H1 (cell line): Measurements from ENCODE around the gene MRPL27. TPM values are rescaled to one million over a fixed set of nuclear protein-coding genes. Genes with fewer than 3 reads are reported as not detected.

Source experiments
- CTCF ChIA-PET: fragments of 300-600 bp; sonication (Branson Sonifier 250); formaldehyde crosslinking; loops from one replicate; lab custom pipeline; 2021; ENCODE audit not compliant: partially characterized antibody; lab: Charles Lee
- POLR2A ChIA-PET: fragments of 300-600 bp; sonication (Branson Sonifier 250); formaldehyde crosslinking; loops from one replicate; lab custom pipeline; 2021; ENCODE audit warnings: inconsistent platforms; ENCODE audit not compliant: partially characterized antibody; lab: Charles Lee
- DNase-seq, 2 experiments: peaks; one replicate each; pipeline versions ENCODE4 v3.0.0 to v3.0.0-alpha.2; 2010 to 2022; ENCODE audit warnings: low spot score in 2 of 2, low read depth in 1 of 2, mixed read lengths in 1 of 2
- FAIRE-seq: peaks from 2 replicates; lab custom pipeline; 2011; peaks lifted over from hg19 to GRCh38; lab: Jason Lieb, UNC
- H2AFZ ChIP-seq: 2 replicates; pipeline ENCODE4 v1.8.1; 2012; ENCODE audit warnings: low read length, inconsistent platforms
- H2AK5ac ChIP-seq: 2 replicates; pipeline ENCODE4 v1.6.1; 2013; ENCODE audit warnings: low read depth, low read length
- H2BK120ac ChIP-seq: replicated peaks from 2 replicates; pipeline ENCODE3; 2013; ENCODE audit warnings: low read depth, low read length, inconsistent platforms
- H2BK12ac ChIP-seq: 2 replicates; pipeline ENCODE4 v1.6.1; 2013; ENCODE audit warnings: low read depth, low read length
- H2BK15ac ChIP-seq: 2 replicates; pipeline ENCODE4 v1.6.1; 2013; ENCODE audit warnings: low read length
- H2BK20ac ChIP-seq: 2 replicates; pipeline ENCODE4 v1.6.1; 2013; ENCODE audit warnings: low read length
- H2BK5ac ChIP-seq: 2 replicates; pipeline ENCODE4 v1.6.1; 2013; ENCODE audit warnings: low read depth, low read length
- H3K14ac ChIP-seq: 2 replicates; pipeline ENCODE4 v1.6.1; 2013; ENCODE audit warnings: inconsistent platforms; ENCODE audit not compliant: insufficient read length
- H3K18ac ChIP-seq: 2 replicates; pipeline ENCODE4 v1.6.1; 2013; ENCODE audit warnings: low read length; ENCODE audit errors: extremely low read depth
- H3K23ac ChIP-seq: 2 replicates; pipeline ENCODE4 v1.6.1; 2013; ENCODE audit warnings: inconsistent platforms; ENCODE audit not compliant: insufficient read length
- H3K23me2 ChIP-seq: 2 replicates; pipeline ENCODE4 v1.6.1; 2013; ENCODE audit warnings: low read depth, low read length
- H3K27ac ChIP-seq: 2 replicates; pipeline ENCODE4 v1.6.1; 2011; ENCODE audit warnings: low read depth, low read length, inconsistent platforms
- H3K27me3 ChIP-seq, 4 experiments: replicated peaks in 1 of 4; 1 replicate in 1 of 4; 2 replicates in 3 of 4; pipeline versions ENCODE4 v1.6.1 to v1.8.1; 2011 to 2013; ENCODE audit warnings: low read length in 3 of 4, mild to moderate bottlenecking in 3 of 4, inconsistent platforms in 2 of 4, mixed read lengths in 2 of 4, moderate library complexity in 1 of 4; ENCODE audit not compliant: control insufficient read depth in 3 of 4, insufficient read depth in 3 of 4; ENCODE audit errors: extremely low read depth in 1 of 4
- H3K36me3 ChIP-seq, 4 experiments: 2 replicates each; pipeline versions ENCODE4 v1.6.1 to v1.8.1; 2011 to 2013; ENCODE audit warnings: mild to moderate bottlenecking in 4 of 4, low read length in 3 of 4, moderate library complexity in 2 of 4, control low read depth in 1 of 4, inconsistent platforms in 1 of 4; ENCODE audit not compliant: insufficient read depth in 4 of 4, control insufficient read depth in 2 of 4
- H3K4ac ChIP-seq: replicated peaks from 2 replicates; pipeline ENCODE3; 2013; ENCODE audit warnings: low read length, low read depth, mixed read lengths, inconsistent platforms; ENCODE audit not compliant: insufficient read length
- H3K4me1 ChIP-seq, 4 experiments: replicated peaks in 1 of 4; 1 replicate in 1 of 4; 2 replicates in 3 of 4; pipeline versions ENCODE4 v1.6.1 to v1.8.1; 2011 to 2013; ENCODE audit warnings: low read length in 3 of 4, inconsistent platforms in 2 of 4, mixed read lengths in 1 of 4; ENCODE audit not compliant: insufficient read depth in 4 of 4, control insufficient read depth in 3 of 4
- H3K4me2 ChIP-seq, 2 experiments: 2 replicates each; pipeline versions ENCODE4 v1.6.1 to v1.8.1; 2011 to 2013; ENCODE audit warnings: low read depth in 2 of 2, low read length in 2 of 2, control low read depth in 1 of 2, inconsistent platforms in 1 of 2, mild to moderate bottlenecking in 1 of 2; ENCODE audit not compliant: insufficient read depth in 1 of 2
- H3K4me3 ChIP-seq, 4 experiments: fragments of 200-600, 300-600 bp in 1 of 4; sonication (generic), shearing (Covaris generic), sonication (Bioruptor Twin) in 1 of 4; 2 replicates each; pipeline versions ENCODE4 v1.5.1 to v1.8.1; 2011 to 2016; ENCODE audit warnings: low read length in 4 of 4, low read depth in 3 of 4, control low read depth in 2 of 4, inconsistent platforms in 2 of 4, mild to moderate bottlenecking in 2 of 4, mixed read lengths in 1 of 4, moderate library complexity in 1 of 4; ENCODE audit not compliant: insufficient read depth in 2 of 4; ENCODE audit errors: extremely low read depth in 1 of 4
- H3K56ac ChIP-seq: replicated peaks from 2 replicates; pipeline ENCODE3; 2013; ENCODE audit warnings: low read depth, mild to moderate bottlenecking, mixed read lengths, low read length, inconsistent platforms; ENCODE audit not compliant: insufficient read length
- H3K79me1 ChIP-seq: 2 replicates; pipeline ENCODE4 v1.6.1; 2013; ENCODE audit warnings: low read depth, low read length, control low read depth
- H3K79me2 ChIP-seq, 2 experiments: 2 replicates each; pipeline versions ENCODE4 v1.6.1 to v1.8.1; 2012 to 2013; ENCODE audit warnings: low read length in 2 of 2, mild to moderate bottlenecking in 2 of 2, inconsistent platforms in 1 of 2; ENCODE audit not compliant: insufficient read depth in 2 of 2, control insufficient read depth in 1 of 2
- H3K9ac ChIP-seq, 4 experiments: replicated peaks in 1 of 4; 1 replicate in 1 of 4; 2 replicates in 3 of 4; pipeline versions ENCODE4 v1.6.1 to v1.8.1; 2011 to 2013; ENCODE audit warnings: low read depth in 3 of 4, low read length in 3 of 4, control low read depth in 2 of 4, mild to moderate bottlenecking in 2 of 4, moderate library complexity in 2 of 4, inconsistent platforms in 1 of 4; ENCODE audit errors: extremely low read depth in 1 of 4
- H3K9me3 ChIP-seq, 2 experiments: 2 replicates each; pipeline versions ENCODE4 v1.6.1 to v1.8.1; 2012 to 2013; ENCODE audit warnings: mild to moderate bottlenecking in 2 of 2, moderate library complexity in 2 of 2, control low read depth in 1 of 2, inconsistent platforms in 1 of 2, low read depth in 1 of 2, low read length in 1 of 2, mixed read lengths in 1 of 2; ENCODE audit not compliant: insufficient read depth in 2 of 2
- H4K20me1 ChIP-seq, 2 experiments: replicated peaks in 1 of 2; 2 replicates each; pipeline versions ENCODE3 to v1.8.1; 2011 to 2013; ENCODE audit warnings: inconsistent platforms in 2 of 2, low read length in 2 of 2, mild to moderate bottlenecking in 1 of 2; ENCODE audit not compliant: insufficient read depth in 2 of 2, control insufficient read depth in 1 of 2
- H4K5ac ChIP-seq: 2 replicates; pipeline ENCODE4 v1.6.1; 2013; ENCODE audit warnings: low read length, low read depth, mixed read lengths, inconsistent platforms; ENCODE audit not compliant: insufficient read length
- H4K8ac ChIP-seq: 2 replicates; pipeline ENCODE4 v1.8.0; 2013; ENCODE audit warnings: mild to moderate bottlenecking, moderate library complexity, low read length, inconsistent platforms; ENCODE audit not compliant: insufficient read depth; ENCODE audit errors: extremely low read depth
- H4K91ac ChIP-seq: replicated peaks from 2 replicates; pipeline ENCODE3; 2013; ENCODE audit warnings: low read length, mixed read lengths, inconsistent platforms; ENCODE audit not compliant: insufficient read length
- ATF2 ChIP-seq: IDR thresholded peaks from 2 replicates; pipeline ENCODE4 v1.6.1; 2012; ENCODE audit warnings: low read length, inconsistent platforms
- RFX5 ChIP-seq: IDR thresholded peaks from 2 replicates; pipeline ENCODE4 v1.6.1; 2011; ENCODE audit warnings: low read depth, low read length, improper control_type of control experiment, borderline replicate concordance
- TAF1 ChIP-seq: IDR thresholded peaks from 2 replicates; pipeline ENCODE4 v1.6.1; 2011; ENCODE audit warnings: mild to moderate bottlenecking, low read depth, low read length
- TBP ChIP-seq: IDR thresholded peaks from 2 replicates; pipeline ENCODE4 v1.6.1; 2011; ENCODE audit warnings: low read depth, low read length, improper control_type of control experiment
- WGBS, 2 experiments: shearing (Covaris generic) in 1 of 2; methylation state at CpG; one replicate each; pipeline versions ENCODE4 v1.1.6 to v1.1.7; 2013 to 2015; ENCODE audit warnings: low lambda C conversion rate in 2 of 2, mixed read lengths in 2 of 2, inconsistent platforms in 1 of 2, low coverage in 1 of 2, missing lambda C conversion rate in 1 of 2; ENCODE audit not compliant: insufficient replicate concordance in 2 of 2, insufficient coverage in 1 of 2, insufficient read length in 1 of 2; ENCODE audit errors: extremely low coverage in 1 of 2, missing lambda C conversion rate in 1 of 2; 5-methylcytosine and 5-hydroxymethylcytosine counted together
- polyA plus RNA-seq, 7 experiments: library from polyadenylated mRNA; depleted of rRNA in 3 of 7; stranded (reverse) in 5 of 7; unstranded in 2 of 7; fragments of >200 nt in 5 of 7; fragments of 200-250 nt in 2 of 7; gene quantifications; 1 replicate in 5 of 7; 2 replicates in 1 of 7; 4 replicates in 1 of 7; pipeline versions ENCODE4 v1.2.1 to v1.2.3, GENCODE V29; 2011 to 2013; ENCODE audit warnings: missing spikeins in 2 of 7, mixed read lengths in 2 of 7
- total RNA-seq: library from RNA; stranded (reverse); fragmentation: NEBNext Ultra II Directional; extraction: Animal tissue kit (Norgen Biotek cat#: 25700); gene quantifications from 2 replicates; pipeline ENCODE4 v1.2.1, GENCODE V29; 2021

MRPL27 gene
- total and polyA plus RNA-seq, 2 of the 8 experiments (the other 6 are each of a cell fraction or from before 2014, with no cell fraction given): 75.6 to 135 TPM

GRCh38 chr17:50373705-50374104, 721 bp upstream of the MRPL27 start:
- no peak overlapping the region for H4K8ac ChIP-seq
- H3K56ac ChIP-seq: no peak overlapping the region
- peaks cover 0 to 17% of the 10 kb centered on the region in 2 experiments; a peak in 2 of 4 replicates for H3K79me2 ChIP-seq
- H4K20me1 ChIP-seq: peaks cover 0 to 4% of the 10 kb centered on the region in 2 experiments
- peak overlapping the region in 2 of 4 experiments; percentile 95 to 96; a peak in 3 of 7 replicates for H3K9ac ChIP-seq
- H3K4me1 ChIP-seq: peaks cover 0 to 9% (median under 1%) of the 10 kb centered on the region in 4 experiments; a peak in 2 of 7 replicates
- no peak overlapping the region for H2BK12ac ChIP-seq
- H2BK15ac ChIP-seq: no peak overlapping the region
- H3K4me2 ChIP-seq: peak overlapping the region; percentile 61 to 79
- H3K14ac ChIP-seq: no peak overlapping the region
- H3K4ac ChIP-seq: no peak overlapping the region
- H3K23me2 ChIP-seq: peaks cover 4% of the 10 kb centered on the region; the same call in 1 of the 2 replicates
- DNase-seq (no peak), FAIRE-seq (no peak)
- peak overlapping the region; percentile 86 to 97 (median 92); a peak in 6 of 8 replicates for H3K4me3 ChIP-seq
- 74% methylated on average over 2 of the region's 2 CpGs; no CpG with 5 or more reads in 1 of the 2 experiments for WGBS, 2 experiments
- H3K79me1 ChIP-seq: no peaks in the 10 kb centered on the region; the same call in 1 of the 2 replicates
- CTCF ChIA-PET: interaction anchor here (1.0 to 3.3 kb wide), 4 partner anchors 12 to 164 kb away, joined by 3 to 15 read pairs (median 9); partner anchors contain the start of gene LRRC59
- no peak overlapping the region for H3K23ac ChIP-seq
- no peak overlapping the region for H2BK5ac ChIP-seq
- no peak overlapping the region for H2BK20ac ChIP-seq
- POLR2A ChIA-PET: interaction anchor here (0.6 to 27.4 kb wide), 4 partner anchors 6 to 66 kb away, joined by 3 to 313 read pairs (median 158); partner anchors contain the start of genes EME1, LRRC59 and MRPL27
- no peak overlapping the region for H4K5ac ChIP-seq
- no peak overlapping the region for H2BK120ac ChIP-seq
- H3K27me3 ChIP-seq: no peaks in the 10 kb centered on the region
- H3K36me3 ChIP-seq: peaks cover 7 to 21% (median 14%) of the 10 kb centered on the region in 4 experiments; a peak in 7 of 8 replicates
- no peak overlapping the region for H2AFZ ChIP-seq
- H3K9me3 ChIP-seq: no peaks in the 10 kb centered on the region
- H4K91ac ChIP-seq: no peak overlapping the region
- no peak overlapping the region for H2AK5ac ChIP-seq
- no peak overlapping the region for H3K18ac ChIP-seq
- H3K27ac ChIP-seq: no peak overlapping the region
- TF ChIP-seq RFX5: no peak
- no peak for TF ChIP-seq ATF2
- TF ChIP-seq TBP: no peak
- no peak for TF ChIP-seq TAF1
